Neural progenitor cell (in vitro differentiated cells): ENCODE data around the gene APLP2. TPM values are rescaled to one million over a fixed set of nuclear protein-coding genes. Genes with fewer than 3 reads are reported as not detected.

Experiments
- DNase-seq: peaks from one replicate; pipeline ENCODE4 v3.0.0-alpha.2; 2016; ENCODE audit warnings: low spot score
- H2AFZ ChIP-seq: fragments of 200-600 bp; sonication (generic); replicated peaks from 2 replicates; pipeline ENCODE4 v1.6.1; 2016; ENCODE audit warnings: antibody characterized with exemption
- H3F3A ChIP-seq: fragments of 200-600 bp; sonication (generic); 2 replicates; pipeline ENCODE4 v1.6.1; 2016; ENCODE audit warnings: antibody characterized with exemption, low read depth
- H3K27ac ChIP-seq: fragments of 200-600 bp; sonication (generic); 2 replicates; pipeline ENCODE4 v1.5.1; 2016; ENCODE audit warnings: mild to moderate bottlenecking
- H3K27me3 ChIP-seq: fragments of 200-600 bp; sonication (generic); 2 replicates; pipeline ENCODE4 v1.6.1; 2016; ENCODE audit warnings: mild to moderate bottlenecking, moderate library complexity
- H3K36me3 ChIP-seq: fragments of 200-600 bp; sonication (generic); 2 replicates; pipeline ENCODE4 v1.5.1; 2016
- H3K4me1 ChIP-seq: fragments of 200-600 bp; sonication (generic); 2 replicates; pipeline ENCODE4 v1.6.1; 2016; ENCODE audit warnings: mixed run types
- H3K4me2 ChIP-seq: fragments of 200-600 bp; sonication (generic); 2 replicates; pipeline ENCODE4 v1.6.1; 2016
- H3K4me3 ChIP-seq: fragments of 200-600 bp; sonication (generic); 2 replicates; pipeline ENCODE4 v1.5.1; 2016
- H3K79me2 ChIP-seq: fragments of 200-600 bp; sonication (generic); 2 replicates; pipeline ENCODE4 v1.6.1; 2016; ENCODE audit warnings: low read depth
- H3K9ac ChIP-seq: fragments of 200-600 bp; sonication (generic); 2 replicates; pipeline ENCODE4 v1.6.1; 2016
- H3K9me3 ChIP-seq: fragments of 200-600 bp; sonication (generic); 2 replicates; pipeline ENCODE4 v1.5.1; 2016; ENCODE audit warnings: low read depth
- H4K20me1 ChIP-seq: fragments of 200-600 bp; sonication (generic); 2 replicates; pipeline ENCODE4 v1.6.1; 2016; ENCODE audit warnings: low read depth
- H3K27ac Mint-ChIP-seq: 3 replicates; pipeline ENCODE4 v1.8.0; 2021; ENCODE audit warnings: mixed read lengths
- H3K27me3 Mint-ChIP-seq: 2 replicates; pipeline ENCODE4 v1.8.0; 2022; ENCODE audit warnings: low read depth, mild to moderate bottlenecking, inconsistent platforms, moderate library complexity, mixed read lengths; ENCODE audit not compliant: insufficient read depth
- H3K36me3 Mint-ChIP-seq: 3 replicates; pipeline ENCODE4 v1.8.0; 2021; ENCODE audit warnings: mixed read lengths
- H3K4me1 Mint-ChIP-seq: 3 replicates; pipeline ENCODE4 v1.8.0; 2021; ENCODE audit warnings: mixed read lengths
- H3K4me3 Mint-ChIP-seq: 3 replicates; pipeline ENCODE4 v1.8.0; 2021; ENCODE audit warnings: mild to moderate bottlenecking, moderate library complexity, mixed read lengths
- H3K9me3 Mint-ChIP-seq: 3 replicates; pipeline ENCODE4 v1.8.0; 2020; ENCODE audit warnings: mixed read lengths
- CTCF ChIP-seq: fragments of 200-600 bp; sonication (generic); IDR thresholded peaks from 2 replicates; pipeline ENCODE4 v1.5.1; 2017; ENCODE audit warnings: antibody characterized with exemption, mild to moderate bottlenecking
- EZH2 ChIP-seq: fragments of 200-600 bp; sonication (generic); IDR thresholded peaks from 2 replicates; pipeline ENCODE4 v1.6.1; 2017; ENCODE audit warnings: antibody characterized with exemption, mild to moderate bottlenecking, moderate library complexity
- EZH2phosphoT487 ChIP-seq: fragments of 200-600 bp; sonication (generic); IDR thresholded peaks from 2 replicates; pipeline ENCODE4 v1.6.1; 2017; ENCODE audit warnings: antibody characterized with exemption
- total RNA-seq: library from RNA; depleted of rRNA; stranded (reverse); fragments of >200 nt; gene quantifications from 2 replicates; pipeline ENCODE4 v1.2.3, GENCODE V29; 2015; ENCODE audit warnings: low replicate concordance

Gene APLP2
- total RNA-seq, 1 donor from 2014 or later: 455 TPM

- TF ChIP-seq CTCF (no peak), EZH2 (no peak), EZH2phosphoT487 (no peak)
- Mint-ChIP-seq H3K4me3 (no peak overlapping the region), H3K4me1 (peaks cover 19% of the 10 kb centered on the region), H3K27ac (no peak overlapping the region), H3K9me3 (no peaks in the 10 kb centered on the region), H3K36me3 (no peaks in the 10 kb centered on the region), H3K27me3 (peaks cover 2% of the 10 kb centered on the region)
- no peak overlapping the region for H3K9ac ChIP-seq
- DNase-seq: no peak
- no peaks in the 10 kb centered on the region for H3K4me1 ChIP-seq
- no peaks in the 10 kb centered on the region for H3K36me3 ChIP-seq
- no peak overlapping the region for H3K4me3 ChIP-seq
- H2AFZ ChIP-seq: no peak overlapping the region
- no peak overlapping the region for H3K27ac ChIP-seq
- H4K20me1 ChIP-seq: no peaks in the 10 kb centered on the region
- H3K9me3 ChIP-seq: no peaks in the 10 kb centered on the region
- H3K79me2 ChIP-seq: no peaks in the 10 kb centered on the region
- H3F3A ChIP-seq: peaks cover 6% of the 10 kb centered on the region
- H3K27me3 ChIP-seq: peaks cover 15% of the 10 kb centered on the region
- no peak overlapping the region for H3K4me2 ChIP-seq
These were observed 6.2 kb upstream of the APLP2 start for GRCh38 chr11:130063451-130063850.

DNA sequence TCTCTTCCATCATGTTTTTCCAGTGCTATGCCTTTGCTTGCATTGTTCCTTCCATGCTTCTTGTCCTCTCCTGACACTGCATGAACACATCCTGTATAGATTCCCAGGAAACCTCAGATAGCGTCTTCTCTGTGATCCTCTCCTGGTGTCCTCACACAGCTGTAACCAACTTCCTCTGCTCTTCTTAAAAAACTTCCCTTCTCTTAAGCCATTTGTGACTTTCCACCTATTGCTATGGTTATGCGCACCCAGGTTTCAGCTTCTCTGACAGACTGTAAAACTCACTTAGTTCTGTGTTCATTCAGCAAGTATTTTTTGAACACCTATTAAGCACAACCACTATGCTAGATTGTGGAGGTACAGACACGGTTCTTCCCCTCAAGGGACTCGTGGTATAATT, 5.1 kb upstream of the APLP2 start:
- no peaks in the 10 kb centered on the region for H3K9me3 Mint-ChIP-seq
- peaks cover 22% of the 10 kb centered on the region for H3K4me1 Mint-ChIP-seq
- peaks cover 15% of the 10 kb centered on the region for H3F3A ChIP-seq
- no peak for TF ChIP-seq EZH2
- TF ChIP-seq CTCF: no peak
- TF ChIP-seq EZH2phosphoT487: no peak
- H3K27me3 ChIP-seq: peaks cover 18% of the 10 kb centered on the region
- no peaks in the 10 kb centered on the region for H3K36me3 ChIP-seq
- H3K4me1 ChIP-seq: no peaks in the 10 kb centered on the region
- no peaks in the 10 kb centered on the region for H3K36me3 Mint-ChIP-seq
- H4K20me1 ChIP-seq: no peaks in the 10 kb centered on the region
- no peak overlapping the region for H3K4me2 ChIP-seq
- peaks cover 2% of the 10 kb centered on the region for H3K27me3 Mint-ChIP-seq
- H3K4me3 Mint-ChIP-seq: no peak overlapping the region
- H3K9ac ChIP-seq: no peak overlapping the region
- H3K27ac ChIP-seq: no peak overlapping the region
- H3K79me2 ChIP-seq: no peaks in the 10 kb centered on the region
- no peak overlapping the region for H3K4me3 ChIP-seq
- no peaks in the 10 kb centered on the region for H3K9me3 ChIP-seq
- no peak for DNase-seq
- H3K27ac Mint-ChIP-seq: no peak overlapping the region
- no peak overlapping the region for H2AFZ ChIP-seq

DNA sequence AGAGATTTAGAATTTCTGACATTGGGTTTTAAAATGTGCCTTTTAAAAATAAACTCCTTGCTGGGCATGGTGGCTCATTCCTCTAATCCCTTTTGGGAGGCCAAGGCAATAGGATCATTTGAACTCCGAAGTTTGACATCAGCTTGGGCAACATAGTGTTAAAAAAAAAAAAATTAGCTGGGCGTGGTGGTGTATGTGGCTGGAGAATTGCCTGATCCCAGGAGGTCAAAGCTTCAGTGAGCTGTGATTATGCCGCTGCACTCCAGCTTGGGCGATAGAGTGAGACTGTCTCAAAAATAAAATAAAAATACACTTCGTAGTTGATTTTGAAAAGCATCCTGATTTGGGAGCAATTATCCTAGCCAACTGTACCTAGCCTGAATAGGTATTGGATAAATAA, 3.4 kb upstream of the APLP2 start:
- Mint-ChIP-seq H3K27ac (no peak overlapping the region), H3K27me3 (peaks cover 2% of the 10 kb centered on the region)

More for the DNA sequence above, 3.4 kb upstream of the APLP2 start:
- Histone ChIP-seq H3K9ac (no peak overlapping the region), H3K36me3 (no peaks in the 10 kb centered on the region), H3K4me2 (no peak overlapping the region), H2AFZ (no peak overlapping the region), H3K27me3 (peaks cover 18% of the 10 kb centered on the region), H3K4me3 (no peak overlapping the region), H3K79me2 (peaks cover 13% of the 10 kb centered on the region), H3K4me1 (no peaks in the 10 kb centered on the region), H3K27ac (no peak overlapping the region), H3F3A (peaks cover 18% of the 10 kb centered on the region), H4K20me1 (peaks cover 11% of the 10 kb centered on the region), H3K9me3 (no peaks in the 10 kb centered on the region)
- H3K4me3 Mint-ChIP-seq: no peak overlapping the region
- DNase-seq: no peak
- peaks cover 24% of the 10 kb centered on the region for H3K4me1 Mint-ChIP-seq
- TF ChIP-seq EZH2: no peak
- TF ChIP-seq EZH2phosphoT487: no peak
- TF ChIP-seq CTCF: no peak
- no peaks in the 10 kb centered on the region for H3K9me3 Mint-ChIP-seq
- H3K36me3 Mint-ChIP-seq: no peaks in the 10 kb centered on the region
